Progenitor cell of endocrine pancreas (in vitro differentiated cells): ENCODE data around the gene EDIL3. TPM values are rescaled to one million over a fixed set of nuclear protein-coding genes. Genes with fewer than 3 reads are reported as not detected.

Experiments used
- DNase-seq: peaks from one replicate; pipeline ENCODE4 v3.0.0; 2021; ENCODE audit warnings: low spot score; ENCODE audit not compliant: unreplicated experiment
- H3K27ac Mint-ChIP-seq: 2 replicates; pipeline ENCODE4 v1.8.0; 2021; ENCODE audit warnings: mild to moderate bottlenecking, moderate library complexity, mixed read lengths
- H3K27me3 Mint-ChIP-seq: 2 replicates; pipeline ENCODE4 v1.8.0; 2021; ENCODE audit warnings: mixed read lengths
- H3K36me3 Mint-ChIP-seq: 2 replicates; pipeline ENCODE4 v1.8.0; 2022; ENCODE audit warnings: mixed read lengths; ENCODE audit not compliant: insufficient read depth
- H3K4me1 Mint-ChIP-seq: 2 replicates; pipeline ENCODE4 v1.8.0; 2021; ENCODE audit warnings: low read depth, mixed read lengths
- H3K4me3 Mint-ChIP-seq: 2 replicates; pipeline ENCODE4 v1.8.0; 2021; ENCODE audit warnings: low read depth, mild to moderate bottlenecking, moderate library complexity, mixed read lengths
- H3K9me3 Mint-ChIP-seq: 2 replicates; pipeline ENCODE4 v1.8.0; 2021; ENCODE audit warnings: low read depth, mixed read lengths
- CTCF ChIP-seq: fragments of 200-600 bp; sonication (generic); IDR thresholded peaks from one replicate; pipeline ENCODE4 v1.5.0; 2021; ENCODE audit warnings: antibody characterized with exemption, mild to moderate bottlenecking; ENCODE audit not compliant: unreplicated experiment
- total RNA-seq: library from RNA; stranded (reverse); gene quantifications from 2 replicates; pipeline ENCODE4 v1.2.1, GENCODE V29; 2021

EDIL3 gene
- total RNA-seq, 1 donor from 2014 or later, result 4.8 TPM

- no peak for TF ChIP-seq CTCF
- H3K4me1 Mint-ChIP-seq, result peaks cover 4% of the 10 kb centered on the region
- no peak for DNase-seq
- peaks cover 10% of the 10 kb centered on the region for H3K27me3 Mint-ChIP-seq
- H3K9me3 Mint-ChIP-seq, result no peaks in the 10 kb centered on the region
- no peaks in the 10 kb centered on the region for H3K36me3 Mint-ChIP-seq
- H3K27ac Mint-ChIP-seq, result no peak overlapping the region
- H3K4me3 Mint-ChIP-seq, result no peak overlapping the region
Observed at GRCh38 chr5:84257061-84257460, 127.6 kb downstream of the EDIL3 start.

- H3K4me1 Mint-ChIP-seq, result peaks cover 6% of the 10 kb centered on the region
- no peak overlapping the region for H3K4me3 Mint-ChIP-seq
- peaks cover 10% of the 10 kb centered on the region for H3K27me3 Mint-ChIP-seq
- no peak overlapping the region for H3K27ac Mint-ChIP-seq
- no peak for DNase-seq
- H3K36me3 Mint-ChIP-seq, result no peaks in the 10 kb centered on the region
- no peaks in the 10 kb centered on the region for H3K9me3 Mint-ChIP-seq
- peak; percentile 41 for TF ChIP-seq CTCF
Observed at GRCh38 chr5:84255315-84255714, 129.4 kb downstream of the EDIL3 start.

GRCh38 chr5:84253946-84254345 is 130.7 kb downstream of the EDIL3 start:
- H3K27ac Mint-ChIP-seq, result no peak overlapping the region
- TF ChIP-seq CTCF, result no peak
- H3K36me3 Mint-ChIP-seq, result no peaks in the 10 kb centered on the region
- DNase-seq, result no peak
- peaks cover 10% of the 10 kb centered on the region for H3K27me3 Mint-ChIP-seq
- peaks cover 7% of the 10 kb centered on the region for H3K4me1 Mint-ChIP-seq
- no peak overlapping the region for H3K4me3 Mint-ChIP-seq
- no peaks in the 10 kb centered on the region for H3K9me3 Mint-ChIP-seq

GRCh38 chr5:84251503-84251902 is 133.2 kb downstream of the EDIL3 start:
- Mint-ChIP-seq H3K4me1 (peaks cover 16% of the 10 kb centered on the region), H3K4me3 (no peak overlapping the region)
- DNase-seq, result no peak

GRCh38 chr5:84249918-84250630 is 134.6 kb downstream of the EDIL3 start:
- DNase-seq, result no peak
- H3K27me3 Mint-ChIP-seq, result peaks cover 7% of the 10 kb centered on the region
- no peaks in the 10 kb centered on the region for H3K36me3 Mint-ChIP-seq
- H3K4me3 Mint-ChIP-seq, result no peak overlapping the region
- no peak for TF ChIP-seq CTCF
- peak overlapping the region; percentile 16 for H3K27ac Mint-ChIP-seq
- peaks cover 18% of the 10 kb centered on the region for H3K4me1 Mint-ChIP-seq
- no peaks in the 10 kb centered on the region for H3K9me3 Mint-ChIP-seq

More at GRCh38 chr5:84251503-84251902, 133.2 kb downstream of the EDIL3 start:
- no peaks in the 10 kb centered on the region for H3K36me3 Mint-ChIP-seq
- no peaks in the 10 kb centered on the region for H3K9me3 Mint-ChIP-seq
- H3K27me3 Mint-ChIP-seq, result peaks cover 4% of the 10 kb centered on the region
- H3K27ac Mint-ChIP-seq, result no peak overlapping the region
- TF ChIP-seq CTCF, result no peak
